SH-SY5Y (cell line): ENCODE data around the gene GNPAT.

Experiments used
- GATA2 ChIP-seq: IDR thresholded peaks from 2 replicates; pipeline ENCODE4 v1.6.1; 2011; ENCODE audit warnings: mild to moderate bottlenecking, low read depth, low read length
- GATA3 ChIP-seq: IDR thresholded peaks from 2 replicates; pipeline ENCODE4 v1.6.1; 2011; ENCODE audit warnings: low read depth, mild to moderate bottlenecking, low read length, moderate library complexity

GRCh38 chr1:231201979-231202633, 38.9 kb upstream of the GNPAT start:
- TF ChIP-seq GATA2 (no peak), GATA3 (no peak)
